ENCODE results near the gene FBLN5. TPM values are rescaled to one million over a fixed set of nuclear protein-coding genes. Genes with fewer than 3 reads are reported as not detected.

The FBLN5 gene
- total and polyA plus RNA-seq, 8 donors: 20.1 to 151 (median 48.6) TPM

GRCh38 chr14:91912035-91912434 lies 35.5 kb downstream of the FBLN5 start:
- peaks cover 0 to 19% (median 12%) of the 10 kb centered on the region in 4 donors for H3K4me1 ChIP-seq
- intact Hi-C loops (cut with DNase I; ENCODE audit: low total_unique reads): loop anchor here (10.0 kb wide), 1 partner anchor 257 kb away; no protein-coding TSS in a partner anchor
- WGBS, 5 donors: 71 to 75% (median 73%) methylated on average over 5 of the region's 5 CpGs
- TF ChIP-seq POLR2A (IDR thresholded peaks at IDR 0.05): no peak
- no peak for TF ChIP-seq POLR2AphosphoS5 (IDR thresholded peaks at IDR 0.05)
- TF ChIP-seq CTCF (IDR thresholded peaks at IDR 0.05): no peak
- TF ChIP-seq EP300 (IDR thresholded peaks at IDR 0.05): no peak
- H3K4me3 ChIP-seq: no peak overlapping the region
- DNase-seq: no peak
- no peaks in the 10 kb centered on the region for H3K9me3 ChIP-seq
- H3K36me3 ChIP-seq: peaks cover 0 to 6% (median 0%) of the 10 kb centered on the region in 4 donors
- no peak overlapping the region for H3K27ac ChIP-seq
- H3K27me3 ChIP-seq: no peaks in the 10 kb centered on the region

GRCh38 chr14:91911474-91912032 lies 35.9 kb downstream of the FBLN5 start:
- peak; percentile 43 to 78 for DNase-seq
- H3K36me3 ChIP-seq: peaks cover 0 to 6% (median 0%) of the 10 kb centered on the region in 4 donors
- H3K9me3 ChIP-seq: no peaks in the 10 kb centered on the region
- H3K27ac ChIP-seq: peak overlapping the region in 1 of 5 donors; percentile 27
- TF ChIP-seq CTCF (IDR thresholded peaks at IDR 0.05) (peak in 5 of 7 experiments; percentile 16 to 60 (median 52)), POLR2AphosphoS5 (IDR thresholded peaks at IDR 0.05) (no peak), POLR2A (IDR thresholded peaks at IDR 0.05) (no peak), EP300 (IDR thresholded peaks at IDR 0.05) (no peak)
- H3K27me3 ChIP-seq: no peaks in the 10 kb centered on the region
- WGBS, 5 donors: 38 to 45% (median 39%) methylated on average over 9 of the region's 9 CpGs
- intact Hi-C loops (cut with DNase I; ENCODE audit: low total_unique reads): loop anchor here (10.0 kb wide), 1 partner anchor 257 kb away; no protein-coding TSS in a partner anchor
- peaks cover 0 to 22% (median 14%) of the 10 kb centered on the region in 4 donors for H3K4me1 ChIP-seq
- H3K4me3 ChIP-seq: no peak overlapping the region

- Histone ChIP-seq H3K4me3 (no peak overlapping the region), H3K27ac (no peak overlapping the region), H3K27me3 (no peaks in the 10 kb centered on the region), H3K36me3 (no peaks in the 10 kb centered on the region), H3K4me1 (peaks cover 0 to 35% (median 16%) of the 10 kb centered on the region in 4 donors), H3K9me3 (no peaks in the 10 kb centered on the region)
- no peak for DNase-seq
- 48 to 69% (median 59%) methylated on average over 9 of the region's 9 CpGs for WGBS, 5 donors
- intact Hi-C loops (cut with DNase I; ENCODE audit: low total_unique reads): loop anchor here (10.0 kb wide), 1 partner anchor 255 kb away; no protein-coding TSS in a partner anchor
- TF ChIP-seq POLR2A (IDR thresholded peaks at IDR 0.05) (no peak), POLR2AphosphoS5 (IDR thresholded peaks at IDR 0.05) (no peak)
Measured at GRCh38 chr14:91910196-91910595, 37.3 kb downstream of the FBLN5 start.

GRCh38 chr14:91906374-91906773 lies 41.1 kb downstream of the FBLN5 start:
- TF ChIP-seq EP300 (IDR thresholded peaks at IDR 0.05): no peak
- TF ChIP-seq POLR2A (IDR thresholded peaks at IDR 0.05): no peak
- peak in 1 of 3 donors; percentile 8 for TF ChIP-seq POLR2AphosphoS5 (IDR thresholded peaks at IDR 0.05)
- TF ChIP-seq CTCF (IDR thresholded peaks at IDR 0.05): no peak

More at GRCh38 chr14:91906374-91906773, 41.1 kb downstream of the FBLN5 start:
- no peaks in the 10 kb centered on the region for H3K36me3 ChIP-seq
- intact Hi-C loops (cut with DNase I; ENCODE audit: low total_unique reads): no loop called here
- H3K27ac ChIP-seq: peak overlapping the region in 1 of 5 donors; percentile 44
- no peaks in the 10 kb centered on the region for H3K27me3 ChIP-seq
- no peak overlapping the region for H3K4me3 ChIP-seq
- peak; percentile 14 to 38 for DNase-seq
- H3K9me3 ChIP-seq: no peaks in the 10 kb centered on the region
- WGBS, 5 donors: 58 to 71% (median 65%) methylated on average over 2 of the region's 2 CpGs
- H3K4me1 ChIP-seq: peaks cover 7 to 52% (median 25%) of the 10 kb centered on the region in 4 donors
